HG03460 (cell line): ENCODE data around the gene TMEM51.

ENCODE experiments used
- ATAC-seq: cut with Tn5 transposase; IDR thresholded peaks from one replicate; pipeline ENCODE4 v1.9.1; 2021; ENCODE audit not compliant: unreplicated experiment

Gene TMEM51

GRCh38 chr1:15152318-15153183 lies 996 bp upstream of the TMEM51 start:
- ATAC-seq: no peak

GRCh38 chr1:15153842-15154479 lies 414 bp downstream of the TMEM51 start:
- ATAC-seq: no peak

- no peak for ATAC-seq
Measured at GRCh38 chr1:15154480-15155036, 1.0 kb downstream of the TMEM51 start.

- no peak for ATAC-seq
Measured at GRCh38 chr1:15155191-15155590, 1.6 kb downstream of the TMEM51 start.

- ATAC-seq: no peak
Measured at GRCh38 chr1:15155888-15156741, 2.6 kb downstream of the TMEM51 start.

GRCh38 chr1:15156807-15157380 lies 3.3 kb downstream of the TMEM51 start:
- no peak for ATAC-seq

- no peak for ATAC-seq
Measured at GRCh38 chr1:15157524-15158399, 4.2 kb downstream of the TMEM51 start.

- no peak for ATAC-seq
Measured at GRCh38 chr1:15158506-15159165, 5.1 kb downstream of the TMEM51 start.

- ATAC-seq: no peak
Measured at GRCh38 chr1:15159166-15159555, 5.6 kb downstream of the TMEM51 start.

GRCh38 chr1:15160626-15161025 lies 7.1 kb downstream of the TMEM51 start:
- no peak for ATAC-seq

GRCh38 chr1:15167386-15167785 lies 13.8 kb downstream of the TMEM51 start:
- no peak for ATAC-seq

- no peak for ATAC-seq
Measured at GRCh38 chr1:15168479-15168878, 14.9 kb downstream of the TMEM51 start.

GRCh38 chr1:15170071-15170470 lies 16.5 kb downstream of the TMEM51 start:
- ATAC-seq: no peak

- ATAC-seq: no peak
Measured at GRCh38 chr1:15171271-15171908, 17.8 kb downstream of the TMEM51 start.

GRCh38 chr1:15172405-15173259 lies 19.1 kb downstream of the TMEM51 start:
- no peak for ATAC-seq

GRCh38 chr1:15173863-15174614 lies 20.5 kb downstream of the TMEM51 start:
- no peak for ATAC-seq

GRCh38 chr1:15174615-15174983 lies 21.1 kb downstream of the TMEM51 start:
- no peak for ATAC-seq
